Fibroblast of skin of left biceps (primary cell): ENCODE results near the gene FSTL4.

Experiments
- DNase-seq, 2 experiments: peaks; one replicate each; pipeline ENCODE4 v3.0.0-alpha.2; 2013; ENCODE audit warnings: low read depth in 2 of 2

FSTL4 gene

GRCh38 chr5:133265720-133266526, 346.4 kb downstream of the FSTL4 start:
- no peak for DNase-seq

- no peak for DNase-seq
These were observed 347.1 kb downstream of the FSTL4 start for GRCh38 chr5:133265257-133265656.

- DNase-seq, result no peak
These were observed 349.7 kb downstream of the FSTL4 start for GRCh38 chr5:133262690-133263089.

- DNase-seq, result no peak
These were observed 350.3 kb downstream of the FSTL4 start for GRCh38 chr5:133261993-133262392.

GRCh38 chr5:133260715-133261114, 351.6 kb downstream of the FSTL4 start:
- DNase-seq, result no peak

- no peak for DNase-seq
These were observed 352.9 kb downstream of the FSTL4 start for GRCh38 chr5:133259199-133259997.

- DNase-seq, result no peak
These were observed 354.4 kb downstream of the FSTL4 start for GRCh38 chr5:133257977-133258376.

GRCh38 chr5:133256276-133256675, 356.1 kb downstream of the FSTL4 start:
- DNase-seq, result no peak

- DNase-seq, result no peak
These were observed 357.5 kb downstream of the FSTL4 start for GRCh38 chr5:133254803-133255202.

- DNase-seq, result no peak
These were observed 358.7 kb downstream of the FSTL4 start for GRCh38 chr5:133253671-133254070.

GRCh38 chr5:133253070-133253469, 359.3 kb downstream of the FSTL4 start:
- DNase-seq, result no peak

- no peak for DNase-seq
These were observed 360.2 kb downstream of the FSTL4 start for GRCh38 chr5:133252133-133252480.

GRCh38 chr5:133251296-133252132, 360.8 kb downstream of the FSTL4 start:
- no peak for DNase-seq

GRCh38 chr5:133250527-133250926, 361.8 kb downstream of the FSTL4 start:
- no peak for DNase-seq

GRCh38 chr5:133249593-133249992, 362.7 kb downstream of the FSTL4 start:
- no peak for DNase-seq

GRCh38 chr5:133247881-133248624, 364.3 kb downstream of the FSTL4 start:
- no peak for DNase-seq

GRCh38 chr5:133247151-133247709, 365.1 kb downstream of the FSTL4 start:
- no peak for DNase-seq

GRCh38 chr5:133246376-133247150, 365.8 kb downstream of the FSTL4 start:
- no peak for DNase-seq

- no peak for DNase-seq
These were observed 366.3 kb downstream of the FSTL4 start for GRCh38 chr5:133246053-133246370.
